Inflammatory macrophage treated with lipopolysaccharide for 4 hours (primary cell): ENCODE data around the gene NECAP2.
"Not testable (repeated sequence)": the region's sequence is repeated elsewhere in the genome, so short reads cannot be mapped to it uniquely, and the experiment has no call there.

Experiments
- DNase-seq: peaks from one replicate; pipeline ENCODE4 v3.0.0-alpha.2; 2020

Gene NECAP2

GRCh38 chr1:16500466-16500865 lies 59.9 kb downstream of the NECAP2 start:
- DNase-seq, result peak; percentile 46

GRCh38 chr1:16500975-16501374 lies 60.5 kb downstream of the NECAP2 start:
- DNase-seq, result not testable (repeated sequence)

GRCh38 chr1:16501446-16501845 lies 60.9 kb downstream of the NECAP2 start:
- DNase-seq, result not testable (repeated sequence)

GRCh38 chr1:16503494-16503893 lies 63.0 kb downstream of the NECAP2 start:
- DNase-seq, result no peak

DNA sequence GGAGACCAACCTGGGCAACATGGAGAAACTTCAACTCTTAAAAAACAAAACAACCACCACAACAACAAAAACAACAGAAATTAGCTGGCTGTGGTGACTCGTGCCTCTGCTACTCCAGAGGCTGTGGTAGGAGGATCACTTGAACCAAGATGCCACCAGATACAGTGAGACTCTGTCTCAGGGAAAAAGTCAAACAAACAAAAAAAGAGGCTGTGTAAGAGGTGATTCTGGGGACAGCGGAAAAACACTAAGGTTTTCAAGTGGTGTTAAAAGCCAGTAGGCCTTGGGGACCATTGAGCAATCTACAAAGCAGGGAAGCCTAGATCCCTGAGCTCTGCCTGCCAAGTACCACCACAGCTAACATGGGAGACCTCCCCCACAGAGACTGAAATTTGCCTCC lies 65.3 kb downstream of the NECAP2 start:
- DNase-seq, result not testable (repeated sequence)

DNA sequence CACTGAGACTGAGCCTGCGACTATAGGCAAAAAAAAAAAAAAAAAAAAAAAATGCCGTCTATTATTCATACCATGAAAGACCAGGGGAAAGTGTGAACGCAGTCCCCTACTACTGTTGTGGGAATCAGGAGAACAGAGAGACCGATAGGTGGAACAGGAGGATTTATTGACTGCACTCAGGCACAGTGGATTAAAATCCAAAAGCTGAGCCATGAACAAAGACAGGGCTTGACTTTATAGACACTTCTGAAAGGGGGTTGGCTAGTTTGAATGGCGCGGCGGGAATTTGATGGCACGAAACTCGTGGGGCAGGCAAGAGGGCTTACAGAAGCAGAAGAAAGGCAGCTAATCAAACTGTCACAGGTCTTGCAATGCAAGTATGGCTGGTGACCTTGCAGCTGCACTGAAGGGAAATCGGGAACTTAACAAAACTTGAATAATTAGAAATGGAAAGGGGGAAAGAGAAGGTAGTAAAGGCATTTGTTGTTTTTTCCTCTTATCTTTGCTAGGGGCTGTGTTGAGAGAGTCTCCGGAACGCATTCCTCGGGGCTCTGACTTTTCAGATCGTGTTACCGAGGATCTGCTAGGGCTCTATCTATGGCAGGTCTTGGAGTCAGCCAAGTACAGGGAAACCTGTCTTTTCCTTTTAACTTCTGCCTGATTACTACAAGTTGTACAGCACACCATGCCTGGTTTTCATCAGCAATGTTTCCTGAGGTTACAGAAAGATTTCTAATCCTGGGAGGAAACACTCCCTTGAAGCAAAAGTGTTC lies 66.0 kb downstream of the NECAP2 start:
- not testable (repeated sequence) for DNase-seq

DNA sequence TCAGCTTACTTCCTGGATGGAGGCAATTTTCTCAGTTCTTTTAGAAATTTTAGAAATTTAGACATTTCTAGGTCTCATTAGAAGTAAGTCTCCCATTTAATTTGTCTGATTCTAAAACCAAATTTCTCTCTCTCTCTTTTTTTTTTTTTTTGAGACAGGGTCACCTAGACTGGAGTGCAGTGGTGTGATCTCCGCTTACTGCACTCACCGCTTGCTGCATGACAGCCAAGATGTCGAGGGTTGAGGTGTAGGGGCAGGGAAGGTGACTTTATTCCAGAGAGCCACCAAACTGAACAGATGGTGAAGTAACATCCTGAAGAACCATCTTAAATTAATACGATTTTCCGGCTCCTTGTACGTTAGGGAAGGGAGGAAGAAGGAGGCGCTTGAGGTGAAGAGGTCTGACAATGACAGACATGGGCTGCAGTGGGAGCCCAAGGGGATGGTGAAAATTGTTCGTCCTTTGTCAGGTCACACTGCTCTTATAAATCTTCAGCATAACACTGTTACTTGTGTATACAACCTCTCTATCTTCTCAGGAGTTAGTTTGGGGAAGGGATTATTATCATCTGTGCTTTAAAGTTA lies 68.4 kb downstream of the NECAP2 start:
- DNase-seq, result not testable (repeated sequence)
